ENCODE data around the gene SSNA1.

SSNA1 gene

DNA sequence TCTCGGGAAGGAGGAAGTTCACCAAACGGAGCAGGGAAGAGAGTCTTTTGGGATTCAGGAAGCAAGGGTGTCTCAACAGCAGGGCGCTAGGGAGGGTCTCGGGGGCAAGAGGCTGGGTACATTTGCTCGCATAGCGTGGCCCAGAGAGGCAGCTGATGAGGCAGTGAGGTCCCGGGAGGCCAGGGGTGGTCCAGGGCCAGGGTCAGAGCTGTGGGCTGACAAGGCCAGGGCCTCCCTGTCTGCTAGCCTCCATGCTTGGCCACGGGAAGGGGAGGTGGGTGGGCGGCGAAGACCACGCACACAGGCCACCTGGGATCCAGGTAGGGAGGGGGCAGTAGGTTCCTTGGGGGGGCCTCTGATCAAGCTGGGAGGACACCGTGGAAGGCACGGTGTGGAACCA is 23.1 kb downstream of the SSNA1 start:
- no peak for TF ChIP-seq CTCF (IDR thresholded peaks at IDR 0.05; ENCODE audit: insufficient read depth, low read length, missing control alignments)
- ChIA-PET CTCF (no interaction called here), POLR2A (no interaction called here)
- no peak for DNase-seq (ENCODE audit: low read depth, low spot score)
- no peak overlapping the region for H3K4me3 ChIP-seq (ENCODE audit: low read depth, low read length)

- TF ChIP-seq CTCF (IDR thresholded peaks at IDR 0.05; ENCODE audit: insufficient read depth, low read length, missing control alignments) = no peak
- no peak for DNase-seq (ENCODE audit: low read depth, low spot score)
- POLR2A ChIA-PET = interaction anchor here (2.8 kb wide), 1 partner anchor 10 kb away, joined by 12 read pairs; the partner anchor contains the start of gene RNF208
- CTCF ChIA-PET = interaction anchor here (1.3 kb wide), 1 partner anchor 8 kb away, joined by 3 read pairs; no protein-coding TSS in a partner anchor
- no peak overlapping the region for H3K4me3 ChIP-seq (ENCODE audit: low read depth, low read length)
Measured at GRCh38 chr9:137212520-137212919, 24.0 kb downstream of the SSNA1 start.

GRCh38 chr9:137213160-137214060 is 24.9 kb downstream of the SSNA1 start:
- no peak for TF ChIP-seq CTCF (IDR thresholded peaks at IDR 0.05; ENCODE audit: insufficient read depth, low read length, missing control alignments)
- CTCF ChIA-PET = interaction anchor here (0.7 to 1.3 kb wide), 2 partner anchors 9 kb away, joined by 3 read pairs; no protein-coding TSS in a partner anchor
- DNase-seq (ENCODE audit: low read depth, low spot score) = no peak
- no peak overlapping the region for H3K4me3 ChIP-seq (ENCODE audit: low read depth, low read length)
- POLR2A ChIA-PET = interaction anchor here (2.8 kb wide), 1 partner anchor 9 kb away, joined by 12 read pairs; the partner anchor contains the start of gene RNF208

- POLR2A ChIA-PET = interaction anchor here (0.8 to 2.8 kb wide), 2 partner anchors 8 to 9 kb away, joined by 3 to 12 read pairs; partner anchors contain the start of gene RNF208
Measured at GRCh38 chr9:137214620-137215019, 26.1 kb downstream of the SSNA1 start.

DNA sequence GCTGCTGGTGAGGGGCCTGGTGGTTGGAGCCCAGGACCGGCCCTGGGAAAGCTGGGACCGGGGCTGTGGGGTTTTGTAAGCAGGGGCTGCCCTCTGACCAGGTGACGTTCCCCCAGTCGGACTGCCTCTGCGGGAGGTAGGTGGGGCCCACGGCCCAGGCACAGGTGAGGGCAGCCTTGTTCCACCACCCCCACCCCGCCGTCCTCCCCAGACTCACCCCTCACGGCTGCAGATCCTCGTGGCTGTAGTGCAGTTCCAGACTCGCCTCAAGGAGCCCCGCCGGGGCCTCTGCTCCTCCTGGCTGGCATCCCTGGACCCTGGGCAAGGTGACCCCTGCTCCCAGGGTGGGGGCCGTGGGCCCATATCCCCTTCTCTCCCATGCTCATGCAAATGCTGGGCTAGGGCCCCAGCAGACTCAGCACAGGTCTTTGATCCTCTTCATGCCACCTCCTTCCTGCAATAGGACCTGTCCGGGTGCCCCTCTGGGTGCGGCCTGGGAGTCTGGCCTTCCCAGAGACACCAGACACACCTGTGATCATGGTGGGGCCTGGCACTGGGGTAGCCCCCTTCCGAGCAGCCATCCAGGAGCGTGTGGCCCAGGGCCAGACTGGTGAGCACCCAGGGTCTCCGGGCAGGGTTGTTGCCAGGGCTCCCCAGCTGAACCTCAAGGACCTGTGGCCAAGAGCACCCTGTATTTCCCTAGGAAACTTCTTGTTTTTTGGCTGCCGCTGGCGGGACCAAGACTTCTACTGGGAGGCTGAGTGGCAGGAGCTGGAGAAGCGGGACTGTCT is 26.9 kb downstream of the SSNA1 start:
- no peak for DNase-seq (ENCODE audit: low read depth, low spot score)
- ChIA-PET CTCF (interaction anchor here (1.0 to 1.7 kb wide), 3 partner anchors 8 to 12 kb away, joined by 3 to 5 read pairs (median 3); partner anchors contain the start of genes CYSRT1 and RNF224), POLR2A (interaction anchor here (0.8 to 2.8 kb wide), 3 partner anchors 7 to 25 kb away, joined by 3 to 12 read pairs (median 9); partner anchors contain the start of genes RNF208 and TUBB4B)
- no peak overlapping the region for H3K4me3 ChIP-seq (ENCODE audit: low read depth, low read length)
- no peak for TF ChIP-seq CTCF (IDR thresholded peaks at IDR 0.05; ENCODE audit: insufficient read depth, low read length, missing control alignments)

More at GRCh38 chr9:137214620-137215019, 26.1 kb downstream of the SSNA1 start:
- CTCF ChIA-PET = no interaction called here
- TF ChIP-seq CTCF (IDR thresholded peaks at IDR 0.05; ENCODE audit: insufficient read depth, low read length, missing control alignments) = no peak
- no peak for DNase-seq (ENCODE audit: low read depth, low spot score)
- no peak overlapping the region for H3K4me3 ChIP-seq (ENCODE audit: low read depth, low read length)

Data from AG04449 (cell line).